Colonic mucosa (tissue), 4 donors: ENCODE data around the gene CEP192. TPM values are rescaled to one million over a fixed set of nuclear protein-coding genes. Genes with fewer than 3 reads are reported as not detected.

Experiments used
- DNase-seq: peaks from one replicate; pipeline ENCODE4 v3.0.0-alpha.2; 2020
- H3K27ac ChIP-seq: fragments of 200-600 bp; one replicate; pipeline ENCODE4 v1.8.0; 2021
- H3K27me3 ChIP-seq: fragments of 200-600 bp; one replicate; pipeline ENCODE4 v1.8.0; 2021
- H3K36me3 ChIP-seq: fragments of 200-600 bp; one replicate; pipeline ENCODE4 v1.8.0; 2021
- H3K4me1 ChIP-seq: fragments of 200-600 bp; one replicate; pipeline ENCODE4 v1.8.0; 2021; ENCODE audit warnings: mild to moderate bottlenecking
- H3K4me3 ChIP-seq: fragments of 200-600 bp; one replicate; pipeline ENCODE4 v1.8.0; 2021
- H3K9ac ChIP-seq, 2 donors: one replicate each; pipeline ENCODE4 v1.7.0; 2013; ENCODE audit warnings: control low read depth in 2 of 2, low read depth in 2 of 2, low read length in 2 of 2
- H3K9me3 ChIP-seq: fragments of 200-600 bp; one replicate; pipeline ENCODE4 v1.8.0; 2021
- CTCF ChIP-seq: fragments of 200-600 bp; IDR thresholded peaks from one replicate; pipeline ENCODE4 v1.8.0; 2022; ENCODE audit warnings: antibody characterized with exemption, mild to moderate bottlenecking
- intact Hi-C: fragments of 100-400 bp; cut with DNase I; formaldehyde crosslinking; loops from one replicate; pipeline ENCODE4 v1.14.1; 2022
- total RNA-seq, 2 donors: library from RNA; stranded (reverse); fragmentation: NEBNext Ultra II Directional in 1 of 2; extraction: Animal tissue kit (Norgen Biotek cat#: 25700) in 1 of 2; gene quantifications; one replicate each; pipeline ENCODE4 v1.2.1, GENCODE V29; 2021
- donor health status: healthy.
- donor health status: DM: no; HTN: no; CAD: no.
- donor health status: DM: no; HTN: no; CAD: no.

CEP192 gene
- total RNA-seq, 2 donors from 2014 or later, result 23.7 to 26.9 TPM

GRCh38 chr18:13125191-13125590, 134.0 kb downstream of the CEP192 start:
- H3K27me3 ChIP-seq, result no peaks in the 10 kb centered on the region
- H3K27ac ChIP-seq, result no peak overlapping the region
- DNase-seq, result no peak
- no peaks in the 10 kb centered on the region for H3K9me3 ChIP-seq
- no peaks in the 10 kb centered on the region for H3K36me3 ChIP-seq
- no peak overlapping the region for H3K4me3 ChIP-seq
- no peak for TF ChIP-seq CTCF
- intact Hi-C loops, result no loop called here
- no peak overlapping the region for H3K9ac ChIP-seq
- H3K4me1 ChIP-seq, result no peaks in the 10 kb centered on the region

- intact Hi-C loops, result no loop called here
- no peaks in the 10 kb centered on the region for H3K27me3 ChIP-seq
- H3K27ac ChIP-seq, result no peak overlapping the region
- DNase-seq, result no peak
- no peaks in the 10 kb centered on the region for H3K9me3 ChIP-seq
- no peak overlapping the region for H3K4me3 ChIP-seq
- no peaks in the 10 kb centered on the region for H3K36me3 ChIP-seq
- no peak overlapping the region for H3K9ac ChIP-seq
- no peaks in the 10 kb centered on the region for H3K4me1 ChIP-seq
- no peak for TF ChIP-seq CTCF
Measured at GRCh38 chr18:13126966-13127598, 135.9 kb downstream of the CEP192 start.

- Histone ChIP-seq H3K9me3 (no peaks in the 10 kb centered on the region), H3K9ac (no peak overlapping the region), H3K36me3 (no peaks in the 10 kb centered on the region), H3K4me1 (no peaks in the 10 kb centered on the region), H3K27me3 (no peaks in the 10 kb centered on the region), H3K27ac (no peak overlapping the region), H3K4me3 (no peak overlapping the region)
- intact Hi-C loops, result no loop called here
- TF ChIP-seq CTCF, result no peak
- DNase-seq, result no peak
Measured at GRCh38 chr18:13131283-13131682, 140.1 kb downstream of the CEP192 start.

- intact Hi-C loops, result no loop called here
- Histone ChIP-seq H3K36me3 (no peaks in the 10 kb centered on the region), H3K9me3 (no peaks in the 10 kb centered on the region), H3K27me3 (no peaks in the 10 kb centered on the region), H3K4me3 (no peak overlapping the region), H3K27ac (no peak overlapping the region), H3K9ac (no peak overlapping the region), H3K4me1 (no peaks in the 10 kb centered on the region)
- no peak for DNase-seq
- no peak for TF ChIP-seq CTCF
Measured at GRCh38 chr18:13134551-13135401, 143.6 kb downstream of the CEP192 start.

- no peak for TF ChIP-seq CTCF
- Histone ChIP-seq H3K27ac (peak overlapping the region; percentile 83), H3K4me1 (no peaks in the 10 kb centered on the region), H3K36me3 (no peaks in the 10 kb centered on the region), H3K4me3 (peak overlapping the region; percentile 69), H3K27me3 (no peaks in the 10 kb centered on the region), H3K9ac (peak overlapping the region; percentile 86 to 92), H3K9me3 (no peaks in the 10 kb centered on the region)
- intact Hi-C loops, result no loop called here
- DNase-seq, result no peak
Measured at GRCh38 chr18:13136056-13136903, 145.1 kb downstream of the CEP192 start.
